GM18505 (cell line): ENCODE results near the gene TAB2.
"Not testable (repeated sequence)": the region's sequence is repeated elsewhere in the genome, so short reads cannot be mapped to it uniquely, and the experiment has no call there.

Source experiments
- ATAC-seq: cut with Tn5 transposase; IDR thresholded peaks from one replicate; pipeline ENCODE4 v1.9.1; 2021; ENCODE audit not compliant: unreplicated experiment
- POLR2A ChIP-seq: IDR thresholded peaks from 4 replicates; pipeline ENCODE4 v1.6.1; 2011; ENCODE audit warnings: borderline replicate concordance; ENCODE audit not compliant: insufficient read depth, insufficient read length; ENCODE audit errors: extremely low read depth

The TAB2 gene

DNA sequence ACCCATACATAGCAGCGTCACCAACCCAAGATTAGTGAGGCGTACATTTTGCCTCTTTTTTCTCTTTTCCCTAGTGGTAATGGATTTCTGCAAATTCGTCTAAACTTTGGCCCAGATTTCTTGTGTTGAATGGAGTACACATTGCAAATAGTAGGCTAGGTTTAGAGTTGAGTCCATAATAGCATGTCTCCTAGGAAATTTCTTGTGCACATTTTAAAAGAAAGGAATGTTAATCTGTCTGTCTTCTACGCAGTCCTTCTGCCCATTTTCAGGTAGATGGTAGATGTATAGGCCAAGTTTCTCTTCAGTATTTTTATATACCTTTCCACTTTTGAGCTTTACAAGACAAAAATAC lies 15.7 kb downstream of the TAB2 start:
- no peak for TF ChIP-seq POLR2A
- no peak for ATAC-seq

DNA sequence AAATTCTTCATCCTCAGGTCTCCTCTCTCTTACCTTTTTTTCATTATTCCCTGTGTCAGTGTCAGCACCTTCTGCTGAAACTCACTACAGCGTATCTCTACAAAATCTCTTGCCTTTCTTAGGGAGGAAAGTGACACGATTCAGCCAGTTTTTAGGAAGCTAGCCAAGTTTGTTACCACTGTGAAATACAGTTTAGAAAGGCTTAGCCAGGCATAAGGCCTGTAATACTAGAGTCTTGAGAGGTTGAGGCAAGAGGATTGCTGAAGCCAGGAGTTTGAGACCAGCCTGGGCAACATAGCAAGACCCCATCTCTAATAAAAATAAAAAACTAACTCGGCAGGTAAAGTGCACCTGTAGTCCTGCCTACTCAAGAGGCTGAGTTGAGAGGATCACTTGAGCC lies 16.7 kb downstream of the TAB2 start:
- no peak for TF ChIP-seq POLR2A
- ATAC-seq: no peak

DNA sequence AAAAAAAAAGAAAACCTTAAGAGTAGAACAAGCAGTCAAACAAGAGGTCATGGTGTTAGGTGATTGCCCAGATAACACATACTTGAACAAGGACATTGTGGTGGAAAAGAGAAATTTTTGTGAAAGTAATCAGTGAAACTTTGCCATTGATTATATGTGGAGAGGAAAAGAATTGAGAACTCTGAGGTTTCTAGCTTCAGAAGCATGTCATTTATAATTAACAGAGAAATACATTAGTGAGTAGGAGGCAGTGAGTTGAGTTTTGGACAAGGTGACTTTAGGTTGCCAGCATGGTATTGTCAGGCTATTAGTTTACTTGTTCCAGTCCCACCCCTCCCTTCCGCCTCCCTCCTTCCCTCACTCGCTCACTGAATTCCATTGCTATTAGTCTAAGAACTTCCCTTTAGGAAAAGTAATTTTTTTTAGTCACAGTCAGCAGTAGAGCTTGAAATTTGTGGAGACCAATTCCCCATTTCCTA lies 17.2 kb downstream of the TAB2 start:
- no peak for TF ChIP-seq POLR2A
- no peak for ATAC-seq

DNA sequence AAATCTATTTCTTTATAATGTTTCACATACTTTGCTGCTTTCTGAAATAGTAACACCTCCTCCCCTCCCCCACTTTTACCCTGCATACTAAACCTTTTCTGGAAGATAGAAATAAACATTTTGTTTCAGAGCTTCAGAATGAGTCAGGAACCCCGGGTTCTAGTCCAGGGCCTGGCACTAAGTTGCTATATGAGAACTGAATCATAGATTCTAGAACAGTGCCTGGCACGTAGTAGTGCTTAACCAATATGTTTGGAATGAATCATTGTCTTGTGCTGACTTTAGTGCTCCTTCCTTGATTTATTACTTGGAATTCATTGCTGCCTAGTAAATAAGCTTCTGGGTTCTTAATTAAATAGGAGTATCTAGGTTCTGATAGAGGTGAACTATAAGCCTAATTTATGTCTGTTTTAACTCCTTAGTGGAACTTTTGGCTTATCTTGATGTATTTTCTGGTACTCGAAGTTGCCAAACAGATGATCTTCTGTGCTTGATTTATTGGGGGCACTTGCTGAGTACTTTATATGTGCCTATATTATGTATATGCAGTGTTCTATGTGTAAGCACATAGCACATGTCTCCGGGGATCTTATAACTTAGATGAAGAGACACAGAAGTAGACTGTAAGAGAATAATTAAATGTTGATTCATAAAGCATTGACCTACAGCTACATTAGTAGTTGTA lies 18.6 kb downstream of the TAB2 start:
- no peak for TF ChIP-seq POLR2A
- no peak for ATAC-seq

DNA sequence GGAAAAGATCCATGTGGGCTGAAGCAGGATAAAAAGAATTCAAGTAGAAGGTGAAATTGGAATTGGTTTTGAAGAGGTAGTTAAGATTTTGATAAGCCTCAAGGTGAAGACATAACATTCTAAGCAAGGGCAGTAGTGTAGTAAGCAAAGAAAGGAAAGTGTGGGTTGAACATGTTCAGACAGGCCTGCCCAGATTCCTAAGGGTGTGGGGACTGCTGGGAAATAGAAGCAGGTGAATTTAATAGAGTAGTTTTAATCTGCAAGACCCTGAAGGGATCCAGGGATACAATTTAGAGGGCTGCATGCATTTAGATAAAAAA lies 19.1 kb downstream of the TAB2 start:
- TF ChIP-seq POLR2A: no peak
- ATAC-seq: no peak

DNA sequence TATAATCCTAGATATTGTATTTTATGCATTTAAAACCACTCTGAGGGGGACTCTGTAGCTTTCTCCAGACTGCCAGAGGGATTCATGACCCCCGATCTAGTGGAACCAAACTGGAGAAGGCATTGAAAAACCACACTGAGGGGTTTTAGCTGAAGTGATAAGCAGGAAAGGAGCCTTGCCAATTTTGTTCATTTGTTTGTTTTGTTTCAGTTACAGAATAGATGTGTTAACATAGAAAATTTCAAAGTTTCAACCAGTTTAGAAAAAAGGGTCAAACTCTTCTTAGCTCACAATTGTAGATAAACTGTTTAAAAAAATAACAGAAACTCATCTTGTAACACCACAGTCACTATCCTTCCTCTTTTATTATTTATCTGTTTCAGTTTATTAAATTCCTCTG lies 19.8 kb downstream of the TAB2 start:
- no peak for TF ChIP-seq POLR2A
- no peak for ATAC-seq

DNA sequence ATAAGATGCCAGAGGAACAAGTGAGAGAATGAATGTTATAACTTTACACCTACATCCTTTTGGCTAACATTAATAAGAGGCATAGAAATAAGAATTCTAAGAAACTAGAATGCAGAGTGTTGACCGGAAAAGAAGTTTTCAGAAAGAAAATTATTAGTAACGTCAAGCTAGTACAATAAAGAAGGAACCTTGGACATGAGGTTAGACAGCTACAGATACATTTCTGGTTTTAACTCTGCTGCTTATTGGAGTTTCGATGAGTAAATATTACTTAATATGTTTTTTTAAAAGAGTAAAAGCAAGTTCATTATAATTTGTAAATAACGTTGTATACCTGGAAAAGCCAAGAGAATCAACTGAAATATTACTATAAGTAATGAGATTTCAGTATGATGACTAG lies 22.7 kb downstream of the TAB2 start:
- TF ChIP-seq POLR2A: no peak
- no peak for ATAC-seq

DNA sequence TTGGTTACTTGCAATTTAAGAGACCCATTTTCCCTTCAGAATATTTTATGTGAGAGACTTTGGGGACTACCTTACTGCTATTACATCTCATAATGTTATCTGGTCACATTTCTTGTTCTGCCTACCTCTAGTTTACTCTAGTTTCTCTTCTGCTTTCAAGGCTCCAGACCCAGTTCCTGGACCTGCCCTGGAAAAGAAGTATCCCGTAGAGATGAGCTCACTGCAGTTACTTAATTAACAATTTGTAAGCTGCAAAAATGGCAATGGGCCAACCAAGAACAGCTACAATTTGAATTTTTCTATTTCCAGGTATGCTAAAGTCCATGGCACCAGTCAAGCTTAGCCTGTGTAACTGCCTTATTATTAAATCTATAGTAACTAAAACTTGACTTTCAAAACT lies 25.0 kb downstream of the TAB2 start:
- ATAC-seq: peak; percentile 78
- no peak for TF ChIP-seq POLR2A

DNA sequence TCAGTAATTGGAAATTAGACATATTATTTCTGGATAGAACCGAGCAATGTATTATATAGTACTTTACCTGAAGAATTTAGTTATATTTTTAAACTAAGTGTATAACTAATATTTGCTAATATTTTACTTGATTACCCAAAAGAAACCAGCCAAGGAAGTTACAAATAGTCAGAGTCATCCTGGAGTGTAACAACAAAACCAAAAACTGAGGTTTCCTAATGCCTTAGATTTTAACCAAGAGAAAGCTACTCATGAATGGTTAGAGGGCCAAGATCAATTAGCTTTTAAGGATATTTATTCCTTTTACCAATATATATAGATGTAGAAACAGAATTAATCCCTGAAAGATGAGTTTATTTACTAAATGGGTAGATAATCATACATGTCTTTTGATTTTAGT lies 26.0 kb downstream of the TAB2 start:
- TF ChIP-seq POLR2A: no peak
- no peak for ATAC-seq

DNA sequence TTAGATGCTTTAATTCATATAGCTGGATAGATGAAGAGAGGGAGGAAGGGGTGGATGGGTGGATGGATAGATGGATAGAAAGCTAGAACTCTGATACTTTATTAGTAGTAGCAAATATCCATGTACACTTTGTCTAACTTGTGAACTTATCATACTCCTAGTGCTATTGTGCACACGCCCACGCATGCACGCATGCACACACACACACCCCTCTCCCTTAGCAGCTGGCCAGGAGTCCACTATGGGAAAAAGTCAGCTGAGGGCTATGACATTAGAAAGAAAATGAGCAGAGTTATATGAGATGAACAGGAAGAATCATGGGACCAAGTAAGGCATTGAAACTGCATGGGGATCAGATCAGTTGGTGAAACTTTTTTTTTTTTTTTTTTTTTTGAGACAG lies 28.6 kb downstream of the TAB2 start:
- ATAC-seq: no peak
- no peak for TF ChIP-seq POLR2A

DNA sequence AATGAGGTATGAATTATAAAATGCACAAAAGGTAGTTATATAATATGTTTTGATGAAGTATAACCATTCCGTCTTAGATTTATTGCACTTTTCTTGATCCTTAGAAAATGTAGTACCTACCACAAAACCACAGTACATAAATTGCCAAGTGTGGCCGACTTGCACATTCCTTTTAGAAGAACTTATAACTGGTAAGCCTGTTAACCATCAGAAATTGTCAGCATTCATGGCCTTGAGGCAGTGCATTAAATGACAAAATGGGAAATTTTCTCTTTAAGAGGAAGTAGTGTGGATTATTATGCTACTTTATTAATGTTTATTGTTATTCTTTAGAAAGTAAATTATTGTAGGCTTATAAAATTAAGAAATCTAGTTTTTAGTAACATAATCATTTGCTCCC lies 29.6 kb downstream of the TAB2 start:
- ATAC-seq: no peak
- TF ChIP-seq POLR2A: no peak

DNA sequence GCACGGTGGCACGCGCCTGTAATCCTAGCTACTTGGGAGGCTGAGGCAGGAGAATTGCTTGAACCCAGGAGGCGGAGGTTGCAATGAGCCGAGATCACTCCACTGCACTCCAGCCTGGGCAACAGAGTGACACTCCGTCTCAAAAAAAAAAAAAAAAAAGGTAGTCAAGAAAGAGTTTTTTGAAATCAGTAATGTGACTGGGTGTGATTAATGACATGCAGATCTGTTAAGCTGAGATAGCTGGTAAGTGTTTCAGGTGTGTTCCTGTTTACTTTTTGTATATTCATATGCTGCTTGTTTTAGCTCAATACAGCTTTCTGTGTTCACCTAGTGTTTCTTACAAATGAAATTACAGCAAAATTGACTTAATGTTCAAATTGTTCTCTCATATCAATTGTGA lies 31.8 kb downstream of the TAB2 start:
- not testable (repeated sequence) for ATAC-seq

DNA sequence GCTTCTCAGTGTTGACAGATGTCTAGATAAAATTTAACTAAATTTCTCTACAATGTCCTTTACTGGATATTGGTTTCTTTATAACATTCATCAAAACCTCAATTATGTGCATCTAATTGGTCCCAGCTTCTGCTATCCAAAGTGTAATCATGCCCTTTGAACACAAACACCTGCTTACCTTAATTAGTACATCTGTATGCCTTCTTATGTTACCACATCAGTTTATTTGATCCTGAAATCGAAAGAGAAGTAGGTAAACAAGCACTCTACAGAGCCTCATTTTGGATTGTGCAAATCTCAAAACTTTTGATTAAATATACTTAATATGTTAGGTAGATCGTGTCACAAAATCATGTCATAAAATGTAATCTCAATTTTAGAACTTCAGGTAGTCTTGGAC lies 36.5 kb downstream of the TAB2 start:
- TF ChIP-seq POLR2A: no peak
- ATAC-seq: no peak

DNA sequence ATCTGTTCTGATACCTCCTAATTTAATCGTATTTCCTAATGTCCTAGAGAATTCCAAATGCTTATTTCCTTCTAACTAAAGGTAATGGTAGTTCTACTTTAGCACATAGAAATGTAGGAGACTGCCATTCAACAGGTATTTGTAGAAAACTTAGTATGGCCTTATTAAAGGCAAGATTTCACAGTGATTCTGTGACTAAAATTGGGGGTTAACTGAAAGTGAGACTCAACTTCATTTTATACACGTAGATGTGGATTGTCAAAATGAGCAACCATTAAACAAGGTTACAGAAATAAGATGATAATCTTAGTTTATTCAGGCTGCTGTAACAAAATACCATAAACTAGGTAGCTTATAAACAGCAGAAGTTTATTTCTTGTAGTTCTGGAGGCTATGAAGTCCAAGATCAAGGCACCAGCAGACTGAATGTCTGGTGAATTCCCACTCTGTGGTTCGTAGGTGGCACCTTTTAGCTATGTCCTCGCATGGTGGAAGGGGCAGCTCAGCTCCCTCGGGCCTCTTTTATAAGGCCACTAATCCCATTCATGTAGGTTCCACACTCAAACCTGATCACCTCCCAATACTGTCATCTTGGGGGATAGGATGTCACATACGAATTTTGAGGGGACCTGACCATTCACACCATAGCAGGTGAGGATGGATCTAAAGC lies 38.7 kb downstream of the TAB2 start:
- TF ChIP-seq POLR2A: no peak
- ATAC-seq: no peak
